ENCODE results near the gene ANAPC5. TPM values are rescaled to one million over a fixed set of nuclear protein-coding genes. Genes with fewer than 3 reads are reported as not detected.
A peak's percentile ranks its signal among the peaks of the same experiment; 100 is the strongest.

The ANAPC5 gene
- total RNA-seq, 4 donors from 2014 or later, result 54.4 to 116 (median 88.8) TPM

GRCh38 chr12:121346747-121347146 lies 5.5 kb downstream of the ANAPC5 start:
- DNase-seq, result no peak
- Histone ChIP-seq H3K27ac (no peak overlapping the region), H3K4me1 (peaks cover 5 to 26% (median 10%) of the 10 kb centered on the region in 3 donors), H3K27me3 (no peaks in the 10 kb centered on the region), H3K9me3 (no peaks in the 10 kb centered on the region), H3K36me3 (peaks cover 18 to 71% (median 29%) of the 10 kb centered on the region in 3 donors), H3K4me3 (no peak overlapping the region)
- TF ChIP-seq POLR2A (IDR thresholded peaks at IDR 0.05), result no peak
- TF ChIP-seq, protein P1, sequence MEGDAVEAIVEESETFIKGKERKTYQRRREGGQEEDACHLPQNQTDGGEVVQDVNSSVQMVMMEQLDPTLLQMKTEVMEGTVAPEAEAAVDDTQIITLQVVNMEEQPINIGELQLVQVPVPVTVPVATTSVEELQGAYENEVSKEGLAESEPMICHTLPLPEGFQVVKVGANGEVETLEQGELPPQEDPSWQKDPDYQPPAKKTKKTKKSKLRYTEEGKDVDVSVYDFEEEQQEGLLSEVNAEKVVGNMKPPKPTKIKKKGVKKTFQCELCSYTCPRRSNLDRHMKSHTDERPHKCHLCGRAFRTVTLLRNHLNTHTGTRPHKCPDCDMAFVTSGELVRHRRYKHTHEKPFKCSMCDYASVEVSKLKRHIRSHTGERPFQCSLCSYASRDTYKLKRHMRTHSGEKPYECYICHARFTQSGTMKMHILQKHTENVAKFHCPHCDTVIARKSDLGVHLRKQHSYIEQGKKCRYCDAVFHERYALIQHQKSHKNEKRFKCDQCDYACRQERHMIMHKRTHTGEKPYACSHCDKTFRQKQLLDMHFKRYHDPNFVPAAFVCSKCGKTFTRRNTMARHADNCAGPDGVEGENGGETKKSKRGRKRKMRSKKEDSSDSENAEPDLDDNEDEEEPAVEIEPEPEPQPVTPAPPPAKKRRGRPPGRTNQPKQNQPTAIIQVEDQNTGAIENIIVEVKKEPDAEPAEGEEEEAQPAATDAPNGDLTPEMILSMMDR (IDR thresholded peaks at IDR 0.05), result no peak
- WGBS, 2 donors, result 67 to 76% methylated on average over 2 of the region's 2 CpGs
- intact Hi-C loops (cut with DNase I), result no loop called here

DNA sequence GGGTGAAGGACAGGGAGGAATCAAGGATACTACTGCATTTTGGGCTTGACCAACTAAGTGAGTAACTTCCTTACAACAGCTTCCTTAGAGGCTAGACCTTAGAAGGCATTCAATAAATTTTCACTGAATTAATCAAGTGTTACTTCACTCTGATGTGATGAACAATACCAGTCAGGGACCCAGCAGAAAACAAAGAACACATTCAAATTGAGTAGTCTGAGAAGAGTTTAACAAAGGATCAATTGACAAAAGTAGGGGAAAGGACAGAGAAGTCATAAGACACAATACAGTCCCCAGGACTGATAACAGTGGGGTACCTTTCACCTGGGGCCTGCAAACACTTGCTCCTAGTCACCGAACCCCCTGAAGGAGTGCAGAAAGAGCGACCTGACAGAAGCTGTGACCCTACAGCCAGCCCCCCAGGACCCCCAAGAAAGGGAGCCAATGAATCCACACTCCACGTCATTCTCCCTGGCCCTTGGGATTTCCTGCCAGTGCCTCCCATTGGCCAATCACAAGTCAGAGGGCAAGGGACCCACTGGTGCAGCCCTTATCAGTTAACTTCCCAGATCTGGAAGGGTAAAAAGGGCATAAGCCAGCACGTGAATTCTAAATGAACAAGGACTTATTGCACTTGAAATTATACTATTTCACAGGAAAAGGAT lies 6.9 kb downstream of the ANAPC5 start:
- no peak overlapping the region for H3K27ac ChIP-seq
- no peaks in the 10 kb centered on the region for H3K9me3 ChIP-seq
- peaks cover 0 to 11% (median 0%) of the 10 kb centered on the region in 3 donors for H3K4me1 ChIP-seq
- H3K36me3 ChIP-seq, result peaks cover 18 to 85% (median 33%) of the 10 kb centered on the region in 3 donors
- no peak overlapping the region for H3K4me3 ChIP-seq
- WGBS, 2 donors, result 92 to 94% methylated on average over 4 of the region's 4 CpGs
- no peak for DNase-seq
- intact Hi-C loops (cut with DNase I), result no loop called here
- TF ChIP-seq POLR2A (IDR thresholded peaks at IDR 0.05), result no peak
- TF ChIP-seq, protein P1 (IDR thresholded peaks at IDR 0.05), result no peak
- H3K27me3 ChIP-seq, result no peaks in the 10 kb centered on the region

GRCh38 chr12:121344506-121344905 lies 7.7 kb downstream of the ANAPC5 start:
- no peaks in the 10 kb centered on the region for H3K9me3 ChIP-seq
- H3K36me3 ChIP-seq, result peaks cover 18 to 92% (median 33%) of the 10 kb centered on the region in 3 donors
- no peak overlapping the region for H3K4me3 ChIP-seq
- no peak overlapping the region for H3K27ac ChIP-seq
- WGBS, 2 donors, result 77 to 84% methylated on average over 3 of the region's 3 CpGs
- H3K4me1 ChIP-seq, result peaks cover 0 to 4% (median 0%) of the 10 kb centered on the region in 3 donors
- TF ChIP-seq POLR2A (IDR thresholded peaks at IDR 0.05), result no peak
- TF ChIP-seq, protein P1 (IDR thresholded peaks at IDR 0.05), result no peak
- DNase-seq, result no peak
- H3K27me3 ChIP-seq, result no peaks in the 10 kb centered on the region
- intact Hi-C loops (cut with DNase I), result no loop called here

DNA sequence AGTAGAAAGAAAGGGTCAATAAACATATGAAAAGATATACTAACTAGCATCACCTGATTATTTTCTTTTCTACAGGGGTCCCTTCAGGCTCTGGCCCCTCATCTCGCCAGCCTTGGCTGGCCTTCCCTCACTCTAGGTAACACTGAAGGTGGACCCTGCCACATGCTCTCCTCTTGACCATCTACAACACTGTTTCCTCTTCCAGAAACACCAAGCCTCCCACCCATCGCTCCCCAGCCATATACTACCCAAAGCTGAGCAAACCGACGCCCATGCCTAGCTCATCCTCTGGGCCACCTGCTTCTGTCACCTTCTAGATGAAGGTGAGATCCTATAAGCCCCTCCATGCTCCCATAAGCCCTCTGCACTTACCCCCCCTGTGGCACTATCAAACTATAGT lies 14.8 kb downstream of the ANAPC5 start:
- TF ChIP-seq POLR2A (IDR thresholded peaks at IDR 0.05), result no peak
- TF ChIP-seq, protein P1 (IDR thresholded peaks at IDR 0.05), result no peak
- WGBS, 2 donors, result 92 to 93% methylated on average over 4 of the region's 4 CpGs
- Histone ChIP-seq H3K4me3 (no peak overlapping the region), H3K27me3 (no peaks in the 10 kb centered on the region), H3K36me3 (peaks cover 14 to 95% (median 26%) of the 10 kb centered on the region in 3 donors), H3K27ac (no peak overlapping the region), H3K9me3 (no peaks in the 10 kb centered on the region), H3K4me1 (peaks cover 0 to 8% (median 0%) of the 10 kb centered on the region in 3 donors)
- intact Hi-C loops (cut with DNase I), result no loop called here
- DNase-seq, result no peak

- H3K36me3 ChIP-seq, result peaks cover 14 to 95% (median 21%) of the 10 kb centered on the region in 3 donors
- no peaks in the 10 kb centered on the region for H3K27me3 ChIP-seq
- intact Hi-C loops (cut with DNase I), result no loop called here
- no peak overlapping the region for H3K4me3 ChIP-seq
- H3K9me3 ChIP-seq, result no peaks in the 10 kb centered on the region
- peaks cover 0 to 8% (median 0%) of the 10 kb centered on the region in 3 donors for H3K4me1 ChIP-seq
- no peak overlapping the region for H3K27ac ChIP-seq
- 38 to 55% methylated on average over 4 to 8 of the region's 8 CpGs for whole genome bisulfite sequencing, 2 donors
- no peak for DNase-seq
- TF ChIP-seq POLR2A (IDR thresholded peaks at IDR 0.05), result no peak
- TF ChIP-seq, protein P1 (IDR thresholded peaks at IDR 0.05), result peak; percentile 56 to 86 (median 78)
These were observed 17.5 kb downstream of the ANAPC5 start for GRCh38 chr12:121334513-121335343.

Data from esophagus squamous epithelium (tissue), 5 donors.